ENCODE results near the gene TXLNB.
"Not testable (repeated sequence)": the region's sequence is repeated elsewhere in the genome, so short reads cannot be mapped to it uniquely, and the experiment has no call there.

The TXLNB gene

GRCh38 chr6:139265512-139266190 lies 26.1 kb downstream of the TXLNB start:
- no peak for DNase-seq

DNA sequence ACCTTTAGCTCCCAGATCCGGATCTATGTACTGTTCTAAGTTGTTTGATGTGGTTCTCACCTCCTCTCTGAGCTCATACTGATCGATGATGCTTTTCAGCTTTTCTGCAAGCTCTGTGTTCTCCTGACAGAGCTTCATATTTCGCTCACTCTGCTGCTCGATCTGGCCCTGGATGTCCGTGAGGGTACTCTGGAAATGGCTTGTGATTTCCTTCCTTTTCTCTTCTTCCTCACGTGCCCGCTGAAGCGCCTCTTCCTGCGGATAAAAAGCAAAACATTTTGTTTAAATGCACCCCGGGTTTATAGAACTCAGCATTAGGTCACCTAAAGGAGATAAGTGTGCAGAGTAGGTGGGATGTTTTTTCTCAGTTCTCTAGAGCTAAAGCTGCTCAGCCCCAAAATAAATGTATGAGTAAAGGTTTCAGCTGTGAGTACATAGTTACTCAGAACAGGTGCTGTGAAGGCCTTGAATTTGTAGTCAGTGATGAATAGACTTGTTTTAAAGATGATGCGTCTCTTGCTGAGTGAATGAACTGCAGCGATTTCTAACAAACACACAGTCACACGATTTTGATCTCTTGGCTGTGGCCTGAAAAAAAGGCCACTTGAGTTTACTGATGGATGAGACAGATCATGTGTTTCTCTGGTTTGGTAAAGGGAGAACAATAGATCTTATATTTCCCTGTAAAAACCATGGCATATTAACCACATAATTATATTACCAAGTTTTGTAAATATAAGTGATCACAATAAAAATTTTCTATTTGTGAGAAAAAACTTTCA lies 29.1 kb downstream of the TXLNB start:
- no peak for DNase-seq

- DNase-seq, result no peak
These were observed 33.9 kb downstream of the TXLNB start for GRCh38 chr6:139257821-139258398.

- no peak for DNase-seq
These were observed 34.5 kb downstream of the TXLNB start for GRCh38 chr6:139257291-139257690.

DNA sequence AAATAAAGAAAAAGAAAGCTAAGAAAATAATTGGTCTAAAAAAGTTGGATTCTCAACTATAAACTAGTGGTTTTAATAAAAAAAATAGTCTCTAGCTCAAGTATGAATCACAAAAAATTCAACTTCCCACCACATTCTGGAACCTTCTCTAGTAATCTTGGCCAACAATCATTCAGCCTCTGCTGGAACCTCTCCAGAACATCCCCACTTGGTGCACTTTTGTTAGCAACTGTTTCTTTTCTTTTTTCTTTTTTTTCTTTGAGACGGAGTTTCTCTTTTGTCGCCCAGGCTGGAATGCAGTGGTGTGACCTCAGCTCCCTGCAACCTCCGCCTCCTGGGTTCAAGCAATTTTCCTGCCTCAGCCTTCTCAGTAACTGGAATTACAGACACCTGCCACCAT lies 35.7 kb downstream of the TXLNB start:
- peak; percentile 73 for DNase-seq

GRCh38 chr6:139254196-139254595 lies 37.6 kb downstream of the TXLNB start:
- DNase-seq, result no peak

- DNase-seq, result no peak
These were observed 38.1 kb downstream of the TXLNB start for GRCh38 chr6:139253656-139254055.

GRCh38 chr6:139251691-139252390 lies 40.0 kb downstream of the TXLNB start:
- no peak for DNase-seq

- DNase-seq, result peak; percentile 38
These were observed 40.6 kb downstream of the TXLNB start for GRCh38 chr6:139251045-139251690.

GRCh38 chr6:139250296-139251044 lies 41.3 kb downstream of the TXLNB start:
- peak; percentile 50 for DNase-seq

DNA sequence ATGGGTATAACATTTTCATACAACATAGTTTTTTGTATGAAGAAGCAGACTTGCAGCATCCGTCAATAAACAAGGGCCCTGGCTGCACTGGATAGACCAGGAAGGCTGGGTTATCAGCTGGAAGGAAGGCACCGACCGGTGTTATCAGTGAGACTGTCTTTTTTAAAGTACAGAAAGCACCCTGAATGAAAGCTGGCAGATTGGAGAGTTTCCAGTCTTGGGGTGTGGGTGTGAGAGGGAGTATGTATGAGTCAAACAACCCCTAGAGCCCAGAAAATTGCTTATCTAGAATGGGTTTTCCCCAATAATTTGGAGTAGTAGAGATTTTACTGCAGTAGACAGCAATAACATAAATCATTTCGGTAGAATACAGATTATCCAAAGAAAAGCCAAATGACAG lies 42.4 kb downstream of the TXLNB start:
- DNase-seq, result no peak

GRCh38 chr6:139248911-139249310 lies 42.9 kb downstream of the TXLNB start:
- no peak for DNase-seq

DNA sequence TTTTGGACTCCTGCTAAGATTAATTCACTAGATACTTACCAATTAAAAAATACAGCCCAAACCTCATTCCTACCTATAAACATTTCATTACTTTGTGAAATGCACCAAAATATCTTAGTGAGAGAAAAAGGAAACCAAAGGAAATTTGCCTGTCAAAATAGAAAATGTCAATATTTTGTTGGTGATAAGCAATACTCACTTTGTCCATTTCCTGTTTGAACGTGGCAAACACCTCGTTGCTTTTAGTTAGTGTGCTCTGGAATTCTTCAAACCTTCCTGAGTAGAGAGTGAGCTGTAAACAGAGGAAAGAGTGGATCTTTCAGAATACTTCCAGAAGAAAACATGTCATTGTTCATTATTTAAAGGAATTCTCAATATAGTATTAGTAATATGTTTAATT lies 44.2 kb downstream of the TXLNB start:
- DNase-seq, result no peak

GRCh38 chr6:139243536-139243935 lies 48.3 kb downstream of the TXLNB start:
- DNase-seq, result no peak

- DNase-seq, result no peak
These were observed 49.1 kb downstream of the TXLNB start for GRCh38 chr6:139242457-139243240.

- peak; percentile 80 for DNase-seq
These were observed 51.4 kb downstream of the TXLNB start for GRCh38 chr6:139240161-139241010.

- peak; percentile 51 for DNase-seq
These were observed 52.7 kb downstream of the TXLNB start for GRCh38 chr6:139239064-139239463.

GRCh38 chr6:139236105-139236504 lies 55.7 kb downstream of the TXLNB start:
- no peak for DNase-seq

DNA sequence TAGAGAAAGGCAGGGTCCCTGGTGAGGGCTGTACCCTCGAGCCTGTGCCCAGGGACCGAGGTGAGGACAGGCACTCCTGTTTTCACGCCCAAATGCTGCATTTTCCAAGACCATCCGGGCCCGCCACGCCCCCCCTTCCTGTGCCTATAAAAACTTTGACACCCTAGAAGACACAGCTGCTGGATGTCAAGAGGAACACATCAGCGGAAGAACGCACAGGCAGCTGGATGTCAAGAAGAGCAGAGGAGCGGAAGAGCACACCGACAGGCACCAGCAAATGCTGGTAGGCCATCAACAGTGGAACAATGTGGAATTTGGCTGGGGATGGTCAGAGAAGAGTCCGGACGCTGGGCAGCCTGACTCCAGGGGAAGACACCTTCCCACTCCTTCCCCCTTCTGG lies 56.1 kb downstream of the TXLNB start:
- DNase-seq, result no peak

- DNase-seq, result not testable (repeated sequence)
These were observed 57.6 kb downstream of the TXLNB start for GRCh38 chr6:139234193-139234592.

All from femur (tissue), 1 donor.